HG03060 (cell line): ENCODE results near the gene GRB10.
"Not testable (repeated sequence)": the region's sequence is repeated elsewhere in the genome, so short reads cannot be mapped to it uniquely, and the experiment has no call there.

Experiments
- ATAC-seq: cut with Tn5 transposase; IDR thresholded peaks from one replicate; pipeline ENCODE4 v1.9.1; 2021; ENCODE audit warnings: low read depth, moderate number of reproducible peaks; ENCODE audit not compliant: unreplicated experiment

Gene GRB10

GRCh38 chr7:50781381-50782293, 1.1 kb downstream of the GRB10 start:
- no peak for ATAC-seq

GRCh38 chr7:50780436-50780835, 2.3 kb downstream of the GRB10 start:
- no peak for ATAC-seq

GRCh38 chr7:50779427-50779826, 3.3 kb downstream of the GRB10 start:
- no peak for ATAC-seq

GRCh38 chr7:50778189-50778588, 4.5 kb downstream of the GRB10 start:
- ATAC-seq, result no peak

- no peak for ATAC-seq
Observed at GRCh38 chr7:50775836-50776235, 6.9 kb downstream of the GRB10 start.

- no peak for ATAC-seq
Observed at GRCh38 chr7:50775231-50775630, 7.5 kb downstream of the GRB10 start.

DNA sequence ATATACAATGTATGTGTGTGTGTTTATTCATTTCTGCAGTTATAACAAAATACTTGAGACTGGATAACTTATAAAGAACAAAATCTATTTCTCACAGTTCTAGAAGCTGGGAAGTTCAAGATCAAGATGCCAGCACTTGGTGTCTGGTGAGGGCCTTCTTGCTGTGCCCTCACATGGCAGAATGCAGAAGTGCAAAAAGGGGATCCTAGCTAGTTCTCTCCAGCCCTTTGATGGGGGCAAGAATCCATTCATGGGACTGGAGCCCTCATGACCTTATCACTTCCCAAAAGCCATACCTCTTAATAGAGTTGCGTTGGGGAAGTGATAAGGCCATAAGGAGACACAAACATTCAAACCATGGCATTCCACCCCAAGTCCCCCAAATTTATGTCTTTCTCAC, 8.4 kb downstream of the GRB10 start:
- no peak for ATAC-seq

DNA sequence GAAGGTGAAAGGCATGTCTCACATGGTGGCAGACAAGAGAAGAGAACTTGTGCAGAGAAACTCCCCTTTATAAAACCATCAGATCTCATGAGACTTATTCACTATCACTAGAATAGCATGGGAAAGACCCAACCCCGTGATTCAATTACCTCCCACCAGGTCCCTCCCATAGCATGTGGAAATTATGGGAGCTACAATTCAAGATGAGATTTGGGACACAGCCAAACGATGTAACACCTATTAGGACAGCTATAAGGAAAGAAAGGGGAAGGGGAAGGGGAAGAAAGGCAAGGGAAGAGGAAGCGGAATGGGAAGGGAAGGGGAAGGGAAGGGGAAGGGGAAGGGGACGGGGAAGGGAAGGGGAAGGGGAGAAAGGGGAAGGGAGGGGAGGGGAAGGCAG, 9.6 kb downstream of the GRB10 start:
- not testable (repeated sequence) for ATAC-seq

- ATAC-seq, result no peak
Observed at GRCh38 chr7:50771120-50772002, 11.3 kb downstream of the GRB10 start.

GRCh38 chr7:50768485-50769474, 13.9 kb downstream of the GRB10 start:
- ATAC-seq, result no peak

- no peak for ATAC-seq
Observed at GRCh38 chr7:50766849-50767207, 15.9 kb downstream of the GRB10 start.

GRCh38 chr7:50766106-50766848, 16.4 kb downstream of the GRB10 start:
- no peak for ATAC-seq

DNA sequence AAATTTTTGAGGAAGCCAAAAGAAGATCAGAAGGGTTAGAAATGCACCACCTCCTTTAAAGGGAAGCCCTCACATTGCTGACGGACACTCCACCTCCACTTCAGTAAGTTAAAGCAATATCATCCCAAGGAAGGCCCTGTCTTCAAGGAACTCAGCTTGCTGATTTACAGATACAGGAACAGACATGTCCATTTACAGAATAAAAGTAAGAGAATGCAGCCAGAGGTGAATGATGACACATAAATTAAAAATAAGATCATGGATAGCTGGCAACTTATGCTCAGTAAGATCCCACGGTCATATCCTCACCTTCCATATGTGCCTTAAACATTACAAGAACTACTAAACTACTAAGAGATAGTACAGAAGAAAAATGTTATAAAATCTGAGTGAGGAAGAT, 20.4 kb downstream of the GRB10 start:
- ATAC-seq, result no peak

DNA sequence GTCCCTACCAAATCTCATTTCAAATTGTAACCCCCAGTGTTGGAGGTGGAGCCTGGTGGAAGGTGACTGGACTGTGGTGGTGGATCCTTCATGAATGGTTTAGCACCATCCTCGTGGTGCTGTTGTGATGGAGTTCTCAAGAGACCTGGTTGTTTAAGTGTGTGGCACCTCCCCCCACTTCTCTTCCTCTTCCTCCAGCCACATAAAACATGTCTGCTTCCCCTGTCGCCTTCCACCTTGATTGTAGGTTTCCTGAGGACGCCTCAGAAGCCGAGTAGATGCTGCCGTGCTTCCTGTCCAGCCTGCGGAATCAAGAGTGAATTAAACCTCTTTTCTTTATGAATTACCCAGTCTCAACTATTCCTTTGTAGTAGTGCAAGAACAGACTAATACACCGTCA, 21.0 kb downstream of the GRB10 start:
- ATAC-seq, result no peak

- no peak for ATAC-seq
Observed at GRCh38 chr7:50757703-50758390, 24.8 kb downstream of the GRB10 start.

- ATAC-seq, result no peak
Observed at GRCh38 chr7:50756180-50756579, 26.5 kb downstream of the GRB10 start.

- ATAC-seq, result no peak
Observed at GRCh38 chr7:50754684-50755083, 28.0 kb downstream of the GRB10 start.

DNA sequence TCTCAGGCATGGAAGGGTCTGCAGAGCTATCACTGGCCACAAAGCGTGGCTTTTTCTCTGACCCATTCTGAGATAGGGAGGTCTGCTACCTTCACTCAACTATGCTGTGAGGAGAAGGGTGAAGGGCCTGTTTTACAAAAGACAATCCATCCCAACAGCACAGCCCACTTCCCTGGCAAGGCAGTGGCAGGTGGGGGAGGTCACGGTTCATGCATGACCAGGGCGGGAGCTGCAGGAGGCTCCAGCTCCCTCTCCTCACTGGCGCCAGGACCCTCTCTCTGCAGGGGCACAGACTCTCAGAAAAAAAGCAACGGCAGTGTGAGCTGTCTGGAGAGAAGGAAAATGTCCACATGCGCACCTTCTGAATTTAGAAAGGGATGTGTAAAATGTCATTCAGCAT, 28.5 kb downstream of the GRB10 start:
- ATAC-seq, result no peak

DNA sequence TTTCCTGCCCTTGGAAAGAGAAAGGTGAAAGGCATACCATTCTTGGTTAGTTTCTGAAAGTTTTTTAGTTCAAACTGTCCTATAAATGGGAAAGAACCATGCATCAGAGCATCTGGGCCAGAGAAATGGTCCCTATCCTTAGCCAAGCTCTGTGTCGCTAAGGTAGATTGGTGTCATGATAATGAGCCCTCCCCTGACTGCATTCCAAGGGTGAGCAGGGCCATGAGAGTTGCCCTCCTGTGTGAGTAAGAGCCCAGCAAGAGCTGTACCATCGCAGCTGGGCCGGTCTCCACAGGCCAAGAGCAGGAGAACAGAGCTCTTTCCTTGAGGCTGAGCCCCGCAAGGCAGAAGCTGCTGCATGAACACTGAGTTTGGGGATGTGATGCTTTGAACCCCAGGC, 30.3 kb downstream of the GRB10 start:
- ATAC-seq, result no peak
